Activated T-cell treated with anti-CD3 and anti-CD28 coated beads, Interleukin-2, amount 50 U/mL, for 72 hours (primary cell): ENCODE measurements around the gene WAPL. TPM values are rescaled to one million over a fixed set of nuclear protein-coding genes. Genes with fewer than 3 reads are reported as not detected.
A peak's percentile ranks its signal among the peaks of the same experiment; 100 is the strongest.

ENCODE experiments used
- ATAC-seq, 2 donors: fragments of 150-1000 bp; cut with Tn5 transposase; replicated peaks in 1 of 2; 2 replicates each; pipeline ENCODE4 v1.10.0; 2021; ENCODE audit warnings: moderate library complexity in 2 of 2, mild to moderate bottlenecking in 1 of 2
- DNase-seq, 2 donors: peaks; one replicate each; pipeline ENCODE4 v3.0.0; 2021 to 2022; ENCODE audit warnings: mixed read lengths in 1 of 2
- H3K27ac Mint-ChIP-seq: one replicate; pipeline ENCODE4 v1.8.0; 2022; ENCODE audit warnings: mild to moderate bottlenecking, moderate library complexity, mixed read lengths
- H3K27me3 Mint-ChIP-seq: one replicate; pipeline ENCODE4 v1.8.0; 2022; ENCODE audit warnings: low read depth, mixed read lengths
- H3K36me3 Mint-ChIP-seq, 2 donors: one replicate each; pipeline ENCODE4 v1.8.0; 2022; ENCODE audit warnings: mixed read lengths in 2 of 2, mild to moderate bottlenecking in 1 of 2; ENCODE audit not compliant: insufficient read depth in 2 of 2
- H3K4me1 Mint-ChIP-seq: one replicate; pipeline ENCODE4 v1.8.0; 2022; ENCODE audit warnings: low read depth, mixed read lengths
- H3K4me3 Mint-ChIP-seq, 2 donors: one replicate each; pipeline ENCODE4 v1.8.0; 2022; ENCODE audit warnings: mild to moderate bottlenecking in 2 of 2, mixed read lengths in 2 of 2, moderate library complexity in 2 of 2
- H3K9me3 Mint-ChIP-seq, 2 donors: one replicate each; pipeline ENCODE4 v1.8.0; 2022; ENCODE audit warnings: mixed read lengths in 2 of 2
- total RNA-seq, 2 donors: library from RNA; stranded (reverse); gene quantifications; one replicate each; pipeline ENCODE4 v1.2.3, GENCODE V29; 2022

WAPL gene
- total RNA-seq, 2 donors from 2014 or later = 53.6 to 57.6 TPM

DNA sequence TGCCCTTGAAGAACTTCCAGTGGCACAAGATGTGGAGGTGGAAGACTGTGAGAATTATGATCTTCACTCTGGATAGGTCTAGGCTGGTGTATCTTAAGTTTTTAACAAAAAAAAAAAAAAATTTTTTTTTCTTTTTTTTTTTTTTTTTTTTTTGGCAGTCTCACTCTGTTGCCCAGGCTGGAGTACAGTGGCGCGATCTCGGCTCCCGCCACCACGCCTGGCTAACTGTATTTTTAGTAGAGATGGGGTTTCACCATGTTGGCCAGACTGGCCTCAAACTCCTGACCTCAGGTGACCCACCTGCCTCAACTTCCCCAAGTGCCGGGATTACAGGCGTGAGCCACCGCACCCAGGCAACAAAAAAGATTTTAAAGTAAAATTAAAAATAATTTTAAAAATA lies 37.9 kb downstream of the WAPL start:
- H3K27ac Mint-ChIP-seq = no peak overlapping the region

GRCh38 chr10:86481761-86482160 lies 39.8 kb downstream of the WAPL start:
- Mint-ChIP-seq H3K36me3 (peaks cover 2 to 17% of the 10 kb centered on the region in 2 donors), H3K4me1 (peaks cover 3% of the 10 kb centered on the region), H3K27me3 (no peaks in the 10 kb centered on the region), H3K9me3 (no peaks in the 10 kb centered on the region), H3K27ac (no peak overlapping the region), H3K4me3 (no peak overlapping the region)
- DNase-seq = no peak
- no peak for ATAC-seq

More for the DNA sequence above, 37.9 kb downstream of the WAPL start:
- no peaks in the 10 kb centered on the region for H3K9me3 Mint-ChIP-seq
- ATAC-seq = no peak
- peaks cover 20% of the 10 kb centered on the region for H3K4me1 Mint-ChIP-seq
- peaks cover 3 to 20% of the 10 kb centered on the region in 2 donors for H3K36me3 Mint-ChIP-seq
- DNase-seq = no peak
- no peaks in the 10 kb centered on the region for H3K27me3 Mint-ChIP-seq
- no peak overlapping the region for H3K4me3 Mint-ChIP-seq

DNA sequence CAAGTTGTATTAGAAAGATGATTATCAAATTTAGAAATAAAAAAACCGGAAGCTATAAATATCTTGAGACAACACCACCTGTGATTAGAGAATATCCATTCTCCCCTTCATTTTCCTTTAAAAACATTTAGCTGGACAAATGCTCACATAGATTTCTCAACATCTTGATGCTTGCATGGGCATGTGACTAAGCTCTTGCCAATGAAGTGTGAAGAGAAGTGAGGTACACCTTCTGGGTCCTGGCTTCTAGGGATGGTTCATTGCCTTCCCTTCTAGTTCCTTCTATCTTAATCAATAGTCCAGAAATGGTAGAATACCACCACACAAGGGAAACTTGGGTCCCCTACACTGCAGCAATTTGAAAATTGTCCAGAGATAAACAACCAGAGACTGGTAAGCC lies 41.0 kb downstream of the WAPL start:
- Mint-ChIP-seq H3K9me3 (no peaks in the 10 kb centered on the region), H3K4me1 (peaks cover 3% of the 10 kb centered on the region), H3K36me3 (peaks cover 2 to 15% of the 10 kb centered on the region in 2 donors), H3K4me3 (no peak overlapping the region), H3K27ac (peak overlapping the region; percentile 42), H3K27me3 (no peaks in the 10 kb centered on the region)
- DNase-seq = no peak
- no peak for ATAC-seq

DNA sequence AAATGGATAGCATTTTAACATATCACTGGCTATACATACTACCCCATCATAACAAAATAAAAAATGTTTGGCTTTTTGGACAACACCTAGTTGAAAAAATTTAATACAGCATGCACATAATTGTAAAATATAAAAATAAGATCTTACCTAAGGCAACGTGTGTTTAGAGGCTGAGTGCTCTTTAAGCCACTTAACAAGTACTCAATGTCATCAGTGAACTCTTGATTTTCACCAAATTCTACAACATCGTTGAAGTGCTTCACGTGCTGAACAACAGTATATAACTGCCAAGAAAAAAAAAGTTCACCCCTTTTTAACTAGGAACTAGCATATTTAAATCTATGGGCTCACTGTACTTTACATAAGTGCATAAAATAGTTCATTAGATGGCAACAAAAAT lies 49.5 kb downstream of the WAPL start:
- Mint-ChIP-seq H3K27me3 (no peaks in the 10 kb centered on the region), H3K36me3 (peaks cover 7 to 23% of the 10 kb centered on the region in 2 donors), H3K4me1 (peaks cover 4% of the 10 kb centered on the region), H3K4me3 (no peak overlapping the region), H3K9me3 (no peaks in the 10 kb centered on the region), H3K27ac (no peak overlapping the region)
- no peak for ATAC-seq
- no peak for DNase-seq

GRCh38 chr10:86461963-86462804 lies 59.4 kb downstream of the WAPL start:
- Mint-ChIP-seq H3K36me3 (peaks cover 5 to 29% of the 10 kb centered on the region in 2 donors), H3K9me3 (no peaks in the 10 kb centered on the region), H3K27ac (no peak overlapping the region), H3K4me3 (no peak overlapping the region), H3K27me3 (no peaks in the 10 kb centered on the region), H3K4me1 (no peaks in the 10 kb centered on the region)
- ATAC-seq = no peak
- DNase-seq = no peak

DNA sequence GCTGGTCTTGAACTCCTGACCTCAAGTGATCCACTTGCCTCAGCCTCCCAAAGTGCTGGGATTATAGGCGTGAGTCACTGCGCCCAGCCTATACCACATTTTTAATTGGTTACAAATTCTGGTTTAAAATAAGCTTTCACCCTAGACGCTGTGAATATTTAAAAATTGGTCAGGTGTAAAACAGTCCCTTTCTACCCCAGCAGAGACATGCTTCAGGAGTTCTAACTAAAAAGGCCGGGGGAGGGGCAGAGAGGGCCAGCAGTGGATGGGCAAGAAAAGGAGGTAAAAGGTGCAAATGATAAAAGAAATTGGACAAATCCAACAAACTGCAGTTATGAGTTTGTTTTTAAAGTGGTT lies 70.0 kb downstream of the WAPL start:
- H3K9me3 Mint-ChIP-seq = no peaks in the 10 kb centered on the region
- ATAC-seq (no peak), DNase-seq (no peak)
- H3K4me3 Mint-ChIP-seq = no peak overlapping the region
- no peak overlapping the region for H3K27ac Mint-ChIP-seq
- no peaks in the 10 kb centered on the region for H3K27me3 Mint-ChIP-seq
- peaks cover 6 to 43% of the 10 kb centered on the region in 2 donors for H3K36me3 Mint-ChIP-seq
- peaks cover 13% of the 10 kb centered on the region for H3K4me1 Mint-ChIP-seq

GRCh38 chr10:86450806-86451603 lies 70.6 kb downstream of the WAPL start:
- Mint-ChIP-seq H3K27me3 (no peaks in the 10 kb centered on the region), H3K36me3 (peaks cover 7 to 45% of the 10 kb centered on the region in 2 donors), H3K27ac (peak overlapping the region; percentile 46), H3K4me3 (no peak overlapping the region), H3K9me3 (no peaks in the 10 kb centered on the region), H3K4me1 (peaks cover 13% of the 10 kb centered on the region)
- DNase-seq (no peak), ATAC-seq (no peak)

DNA sequence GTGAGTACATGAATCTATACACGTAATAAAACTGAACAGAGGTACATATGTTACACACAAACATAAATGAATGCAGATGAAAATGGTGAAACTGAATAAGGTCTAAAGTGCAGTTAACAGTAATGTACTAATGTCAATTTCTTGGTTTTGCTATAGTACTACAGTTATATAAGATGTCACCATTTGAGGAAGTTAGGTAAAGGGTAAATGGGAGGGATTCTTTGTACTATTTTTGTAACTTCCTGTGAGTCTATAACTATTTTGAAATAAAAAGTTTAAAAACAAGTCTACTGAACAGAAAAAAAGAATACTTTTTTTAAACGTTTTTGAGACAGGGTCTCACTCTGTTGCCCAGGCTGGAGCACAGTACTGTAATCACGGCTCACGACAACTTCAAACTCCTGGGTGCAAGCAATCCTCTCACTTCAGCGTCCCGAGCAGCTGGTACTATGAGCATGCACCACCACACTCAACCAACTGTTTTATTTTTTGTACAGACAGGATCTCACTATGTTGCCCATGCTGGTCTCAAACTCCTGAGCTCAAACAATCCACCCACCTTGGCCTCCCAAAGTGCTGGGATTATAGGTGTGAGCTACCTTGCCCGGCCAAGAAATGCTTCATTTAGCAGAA lies 71.5 kb downstream of the WAPL start:
- peak overlapping the region; percentile 60 for H3K27ac Mint-ChIP-seq
- no peak for ATAC-seq
- H3K9me3 Mint-ChIP-seq = no peaks in the 10 kb centered on the region
- no peaks in the 10 kb centered on the region for H3K27me3 Mint-ChIP-seq
- peaks cover 6 to 39% of the 10 kb centered on the region in 2 donors for H3K36me3 Mint-ChIP-seq
- no peak overlapping the region for H3K4me3 Mint-ChIP-seq
- H3K4me1 Mint-ChIP-seq = peaks cover 13% of the 10 kb centered on the region
- no peak for DNase-seq

- ATAC-seq (no peak), DNase-seq (no peak)
- peak overlapping the region in 1 of 2 donors; percentile 22 for H3K4me3 Mint-ChIP-seq
- H3K27me3 Mint-ChIP-seq = no peaks in the 10 kb centered on the region
- H3K9me3 Mint-ChIP-seq = no peaks in the 10 kb centered on the region
- peak overlapping the region; percentile 95 for H3K27ac Mint-ChIP-seq
- peaks cover 7 to 46% of the 10 kb centered on the region in 2 donors for H3K36me3 Mint-ChIP-seq
- peaks cover 13% of the 10 kb centered on the region for H3K4me1 Mint-ChIP-seq
Measured at GRCh38 chr10:86447432-86447831, 74.2 kb downstream of the WAPL start.

DNA sequence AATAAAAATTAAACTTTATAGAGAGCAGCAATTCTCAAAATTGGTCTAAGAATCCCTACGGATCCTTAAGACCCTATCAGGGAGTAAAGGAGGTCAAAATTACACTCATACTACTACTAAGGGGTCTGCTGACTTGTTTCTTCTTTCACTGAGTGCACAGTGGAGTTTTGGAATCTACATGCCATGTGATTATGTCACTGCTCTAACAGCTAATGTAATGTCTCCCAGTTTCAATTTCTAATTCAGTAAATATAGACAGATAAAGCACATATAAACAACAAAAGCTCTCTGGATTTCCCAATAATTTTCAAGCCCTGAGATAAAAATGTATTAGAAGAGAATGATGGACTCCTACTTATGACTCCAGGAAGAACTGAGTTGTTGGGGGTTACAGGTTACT lies 74.6 kb downstream of the WAPL start:
- no peaks in the 10 kb centered on the region for H3K27me3 Mint-ChIP-seq
- no peak for DNase-seq

GRCh38 chr10:86446440-86446839 lies 75.2 kb downstream of the WAPL start:
- peak overlapping the region; percentile 14 for H3K27ac Mint-ChIP-seq
- ATAC-seq = no peak
- DNase-seq = no peak
- H3K4me1 Mint-ChIP-seq = peaks cover 15% of the 10 kb centered on the region
- no peak overlapping the region for H3K4me3 Mint-ChIP-seq
- H3K27me3 Mint-ChIP-seq = no peaks in the 10 kb centered on the region
- H3K9me3 Mint-ChIP-seq = no peaks in the 10 kb centered on the region
- peaks cover 4 to 44% of the 10 kb centered on the region in 2 donors for H3K36me3 Mint-ChIP-seq

More for the DNA sequence above, 74.6 kb downstream of the WAPL start:
- H3K9me3 Mint-ChIP-seq = no peaks in the 10 kb centered on the region
- ATAC-seq = no peak
- peaks cover 13% of the 10 kb centered on the region for H3K4me1 Mint-ChIP-seq
- peaks cover 7 to 45% of the 10 kb centered on the region in 2 donors for H3K36me3 Mint-ChIP-seq
- peak overlapping the region; percentile 95 for H3K27ac Mint-ChIP-seq
- peak overlapping the region in 1 of 2 donors; percentile 22 for H3K4me3 Mint-ChIP-seq

- Mint-ChIP-seq H3K27ac (no peak overlapping the region), H3K9me3 (no peaks in the 10 kb centered on the region), H3K27me3 (no peaks in the 10 kb centered on the region), H3K4me3 (no peak overlapping the region), H3K36me3 (peaks cover 8 to 51% of the 10 kb centered on the region in 2 donors), H3K4me1 (peaks cover 28% of the 10 kb centered on the region)
- DNase-seq (no peak), ATAC-seq (no peak)
Measured at GRCh38 chr10:86443936-86444335, 77.7 kb downstream of the WAPL start.

- Mint-ChIP-seq H3K4me1 (peaks cover 28% of the 10 kb centered on the region), H3K27me3 (no peaks in the 10 kb centered on the region), H3K4me3 (no peak overlapping the region), H3K36me3 (peaks cover 8 to 51% of the 10 kb centered on the region in 2 donors), H3K9me3 (no peaks in the 10 kb centered on the region), H3K27ac (peak overlapping the region; percentile 73)
- no peak for DNase-seq
- ATAC-seq = no peak
Measured at GRCh38 chr10:86443069-86443468, 78.5 kb downstream of the WAPL start.
